GM23338 (cell line): ENCODE data around the gene CDK16. TPM values are rescaled to one million over a fixed set of nuclear protein-coding genes. Genes with fewer than 3 reads are reported as not detected.

Source experiments
- ATAC-seq: fragments of 200-7000 bp; cut with Tn5 transposase; 3 replicates; pipeline ENCODE4 v1.9.1; 2020
- DNase-seq: peaks from one replicate; pipeline ENCODE4 v3.0.0-alpha.2; 2015; ENCODE audit warnings: low spot score
- H2AFZ ChIP-seq: fragments of 200-600 bp; sonication (generic); 2 replicates; pipeline ENCODE4 v1.8.0; 2016; ENCODE audit warnings: antibody characterized with exemption, mild to moderate bottlenecking, moderate library complexity
- H3F3A ChIP-seq: fragments of 200-600 bp; sonication (generic); replicated peaks from 2 replicates; pipeline ENCODE4 v1.8.0; 2017; ENCODE audit warnings: antibody characterized with exemption, mixed run types, low read depth
- H3K27ac ChIP-seq: fragments of 200-600 bp; sonication (generic); 2 replicates; pipeline ENCODE4 v1.6.1; 2016; ENCODE audit warnings: low read depth
- H3K27me3 ChIP-seq: fragments of 200-600 bp; sonication (generic); 2 replicates; pipeline ENCODE4 v1.8.0; 2016; ENCODE audit warnings: mild to moderate bottlenecking, mixed run types, moderate library complexity; ENCODE audit not compliant: insufficient read depth
- H3K36me3 ChIP-seq: fragments of 200-600 bp; sonication (generic); 2 replicates; pipeline ENCODE4 v1.8.0; 2016; ENCODE audit warnings: mild to moderate bottlenecking; ENCODE audit not compliant: insufficient read depth
- H3K4me1 ChIP-seq: fragments of 200-600 bp; sonication (generic); 2 replicates; pipeline ENCODE4 v1.8.0; 2016; ENCODE audit warnings: mild to moderate bottlenecking, moderate library complexity; ENCODE audit not compliant: insufficient read depth
- H3K4me2 ChIP-seq: fragments of 200-600 bp; sonication (generic); 2 replicates; pipeline ENCODE4 v1.7.1; 2017; ENCODE audit warnings: mixed run types
- H3K4me3 ChIP-seq: fragments of 200-600 bp; sonication (generic); 2 replicates; pipeline ENCODE4 v1.6.1; 2016; ENCODE audit warnings: mixed run types
- H3K79me2 ChIP-seq: fragments of 200-600 bp; sonication (generic); replicated peaks from 2 replicates; pipeline ENCODE4 v1.8.0; 2017; ENCODE audit warnings: mild to moderate bottlenecking; ENCODE audit not compliant: insufficient read depth
- H3K9me2 ChIP-seq: fragments of 200-600 bp; sonication (generic); 2 replicates; pipeline ENCODE4 v1.8.0; 2017; ENCODE audit not compliant: insufficient read depth
- H4K20me1 ChIP-seq: fragments of 200-600 bp; sonication (generic); replicated peaks from 2 replicates; pipeline ENCODE4 v1.8.0; 2017; ENCODE audit warnings: mild to moderate bottlenecking; ENCODE audit not compliant: insufficient read depth
- H3K27ac Mint-ChIP-seq: 2 replicates; pipeline ENCODE4 v1.8.0; 2020; ENCODE audit warnings: inconsistent platforms, mild to moderate bottlenecking, moderate library complexity, mixed read lengths
- H3K27me3 Mint-ChIP-seq: 3 replicates; pipeline ENCODE4 v1.8.0; 2022; ENCODE audit warnings: low read depth, mild to moderate bottlenecking, moderate library complexity, mixed read lengths, inconsistent platforms; ENCODE audit not compliant: insufficient read depth, poor library complexity
- H3K36me3 Mint-ChIP-seq: 3 replicates; pipeline ENCODE4 v1.8.0; 2021; ENCODE audit warnings: low read depth, mild to moderate bottlenecking, inconsistent platforms, moderate library complexity, mixed read lengths
- H3K4me1 Mint-ChIP-seq: 3 replicates; pipeline ENCODE4 v1.8.0; 2020; ENCODE audit warnings: mild to moderate bottlenecking, inconsistent platforms, mixed read lengths
- H3K4me3 Mint-ChIP-seq: 3 replicates; pipeline ENCODE4 v1.8.0; 2021; ENCODE audit warnings: moderate library complexity, mild to moderate bottlenecking, inconsistent platforms, mixed read lengths
- H3K9me3 Mint-ChIP-seq: 3 replicates; pipeline ENCODE4 v1.8.0; 2020; ENCODE audit warnings: moderate library complexity, mild to moderate bottlenecking, inconsistent platforms, mixed read lengths
- EZH2 ChIP-seq: fragments of 200-600 bp; sonication (generic); IDR thresholded peaks from one replicate; pipeline ENCODE4 v1.8.0; 2017; ENCODE audit warnings: antibody characterized with exemption, mild to moderate bottlenecking, low read depth; ENCODE audit not compliant: unreplicated experiment
- EZH2phosphoT487 ChIP-seq: fragments of 200-600 bp; sonication (generic); IDR thresholded peaks from one replicate; pipeline ENCODE4 v1.8.1; 2018; ENCODE audit warnings: antibody characterized with exemption; ENCODE audit not compliant: unreplicated experiment
- JUNB ChIP-seq: IDR thresholded peaks from one replicate; pipeline ENCODE4 v1.6.1; 2016; ENCODE audit warnings: antibody characterized with exemption; ENCODE audit not compliant: unreplicated experiment
- POLR2AphosphoS5 ChIP-seq: IDR thresholded peaks from 2 replicates; pipeline ENCODE4 v1.6.1; 2016; ENCODE audit warnings: antibody characterized with exemption, low read depth
- polyA plus RNA-seq: library from polyadenylated mRNA; unstranded; fragments of >200 nt; fragmentation: Nextera tagmentation; extraction: Ambion mirVana; gene quantifications from 2 replicates; pipeline ENCODE4 v1.2.1, GENCODE V29; 2016
- total RNA-seq: library from RNA; depleted of rRNA; stranded (reverse); fragments of >200 nt; shearing (Covaris generic); gene quantifications from 2 replicates; pipeline ENCODE4 v1.2.3, GENCODE V29; 2014
- TF ChIP-seq, protein P1 (sequence below): fragments of 250-450 bp; sonication (Bioruptor Pico); IDR thresholded peaks from 2 replicates; pipeline ENCODE4 v1.5.0; 2020; ENCODE audit warnings: mild to moderate bottlenecking, moderate library complexity
- TF ChIP-seq, protein P2 (sequence below), 2 experiments: fragments of 200-600 bp in 1 of 2; sonication (generic) in 1 of 2; conservative IDR thresholded peaks; 2 replicates each; pipeline versions ENCODE4 v1.5.1 to v1.6.1; 2016 to 2017; ENCODE audit warnings: antibody characterized with exemption in 2 of 2, low read depth in 2 of 2, mild to moderate bottlenecking in 2 of 2, moderate library complexity in 1 of 2

The CDK16 gene
- total and polyA plus RNA-seq, 2 experiments from 2014 or later: 58.9 to 158 TPM

DNA sequence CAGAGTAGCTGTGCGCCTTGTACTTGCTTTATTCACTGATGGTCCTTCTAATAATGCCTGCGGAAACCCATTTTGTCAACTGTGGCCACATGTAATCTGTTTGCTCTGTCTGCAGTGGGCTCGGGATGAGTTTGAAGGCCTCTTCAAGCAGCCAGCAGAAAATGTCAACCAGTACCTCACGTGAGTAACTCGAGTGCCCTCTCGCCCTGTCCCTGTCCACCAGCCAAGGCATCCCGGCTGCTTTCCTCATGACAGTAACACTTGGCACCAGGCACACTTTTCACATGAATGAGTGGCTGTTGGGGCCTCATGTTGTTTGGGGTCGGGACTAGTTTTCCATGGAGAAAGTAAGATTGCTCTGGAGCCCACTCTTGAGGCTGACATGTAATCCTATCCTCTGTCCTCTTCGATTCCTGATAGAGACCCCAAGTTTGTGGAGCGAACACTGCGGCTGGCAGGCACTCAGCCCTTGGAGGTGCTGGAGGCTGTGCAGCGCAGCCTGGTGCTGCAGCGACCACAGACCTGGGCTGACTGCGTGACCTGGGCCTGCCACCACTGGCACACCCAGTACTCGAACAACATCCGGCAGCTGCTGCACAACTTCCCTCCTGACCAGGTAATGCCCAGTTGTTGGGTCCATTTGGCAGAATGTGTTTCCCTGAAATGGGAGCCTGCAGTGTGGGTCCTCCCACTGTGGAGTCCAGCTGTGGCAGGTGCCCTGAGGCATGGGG is 8.8 kb upstream of the CDK16 start:
- H3K36me3 ChIP-seq: peaks cover 52% of the 10 kb centered on the region
- no peaks in the 10 kb centered on the region for H3K9me3 Mint-ChIP-seq

DNA sequence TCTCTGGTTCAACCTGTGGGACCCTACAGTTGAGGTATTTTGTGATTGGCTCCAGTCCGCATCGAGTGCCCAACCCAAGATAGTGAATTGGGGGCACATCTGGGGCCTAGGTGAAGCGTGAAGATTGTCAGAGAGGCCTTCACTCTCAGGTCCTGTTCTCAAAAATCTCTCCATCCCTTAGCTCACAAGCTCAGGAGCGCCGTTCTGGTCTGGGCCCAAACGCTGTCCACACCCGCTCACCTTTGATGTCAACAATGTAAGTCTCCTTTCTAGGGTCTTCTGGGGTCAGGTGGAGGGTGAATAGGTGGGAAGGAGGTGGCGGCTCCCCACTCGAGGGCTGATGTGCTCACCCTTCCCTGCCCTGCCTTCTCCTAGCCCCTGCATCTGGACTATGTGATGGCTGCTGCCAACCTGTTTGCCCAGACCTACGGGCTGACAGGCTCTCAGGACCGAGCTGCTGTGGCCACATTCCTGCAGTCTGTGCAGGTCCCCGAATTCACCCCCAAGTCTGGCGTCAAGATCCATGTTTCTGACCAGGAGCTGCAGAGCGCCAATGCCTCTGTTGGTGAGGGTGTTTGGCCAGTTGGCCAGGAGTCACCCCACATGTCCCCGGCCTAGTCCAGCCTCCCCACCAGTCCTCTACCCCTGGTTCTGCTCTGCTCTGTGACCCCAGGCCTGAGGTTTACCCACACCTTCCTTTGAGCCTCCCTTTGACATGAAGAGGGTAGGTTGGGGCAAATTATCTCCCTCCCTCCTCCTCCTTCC is 7.6 kb upstream of the CDK16 start:
- H3K4me3 ChIP-seq: no peak overlapping the region
- no peaks in the 10 kb centered on the region for H3K79me2 ChIP-seq
- Mint-ChIP-seq H3K4me1 (peaks cover under 1% of the 10 kb centered on the region; the same call in 2 of the 3 replicates), H3K4me3 (no peak overlapping the region), H3K36me3 (peaks cover 89% of the 10 kb centered on the region), H3K27ac (no peak overlapping the region), H3K9me3 (no peaks in the 10 kb centered on the region), H3K27me3 (peaks cover 9% of the 10 kb centered on the region)
- no peak overlapping the region for H3K27ac ChIP-seq
- H3K4me1 ChIP-seq: no peaks in the 10 kb centered on the region
- no peak overlapping the region for H2AFZ ChIP-seq
- peaks cover under 1% of the 10 kb centered on the region; the same call in 1 of the 2 replicates for H3F3A ChIP-seq
- DNase-seq (no peak), ATAC-seq (no peak)
- no peaks in the 10 kb centered on the region for H3K27me3 ChIP-seq
- peaks cover 47% of the 10 kb centered on the region for H3K36me3 ChIP-seq
- no peak overlapping the region for H3K4me2 ChIP-seq
- H3K9me2 ChIP-seq: no peaks in the 10 kb centered on the region
- H4K20me1 ChIP-seq: peaks cover 10% of the 10 kb centered on the region
- TF ChIP-seq, protein P1, sequence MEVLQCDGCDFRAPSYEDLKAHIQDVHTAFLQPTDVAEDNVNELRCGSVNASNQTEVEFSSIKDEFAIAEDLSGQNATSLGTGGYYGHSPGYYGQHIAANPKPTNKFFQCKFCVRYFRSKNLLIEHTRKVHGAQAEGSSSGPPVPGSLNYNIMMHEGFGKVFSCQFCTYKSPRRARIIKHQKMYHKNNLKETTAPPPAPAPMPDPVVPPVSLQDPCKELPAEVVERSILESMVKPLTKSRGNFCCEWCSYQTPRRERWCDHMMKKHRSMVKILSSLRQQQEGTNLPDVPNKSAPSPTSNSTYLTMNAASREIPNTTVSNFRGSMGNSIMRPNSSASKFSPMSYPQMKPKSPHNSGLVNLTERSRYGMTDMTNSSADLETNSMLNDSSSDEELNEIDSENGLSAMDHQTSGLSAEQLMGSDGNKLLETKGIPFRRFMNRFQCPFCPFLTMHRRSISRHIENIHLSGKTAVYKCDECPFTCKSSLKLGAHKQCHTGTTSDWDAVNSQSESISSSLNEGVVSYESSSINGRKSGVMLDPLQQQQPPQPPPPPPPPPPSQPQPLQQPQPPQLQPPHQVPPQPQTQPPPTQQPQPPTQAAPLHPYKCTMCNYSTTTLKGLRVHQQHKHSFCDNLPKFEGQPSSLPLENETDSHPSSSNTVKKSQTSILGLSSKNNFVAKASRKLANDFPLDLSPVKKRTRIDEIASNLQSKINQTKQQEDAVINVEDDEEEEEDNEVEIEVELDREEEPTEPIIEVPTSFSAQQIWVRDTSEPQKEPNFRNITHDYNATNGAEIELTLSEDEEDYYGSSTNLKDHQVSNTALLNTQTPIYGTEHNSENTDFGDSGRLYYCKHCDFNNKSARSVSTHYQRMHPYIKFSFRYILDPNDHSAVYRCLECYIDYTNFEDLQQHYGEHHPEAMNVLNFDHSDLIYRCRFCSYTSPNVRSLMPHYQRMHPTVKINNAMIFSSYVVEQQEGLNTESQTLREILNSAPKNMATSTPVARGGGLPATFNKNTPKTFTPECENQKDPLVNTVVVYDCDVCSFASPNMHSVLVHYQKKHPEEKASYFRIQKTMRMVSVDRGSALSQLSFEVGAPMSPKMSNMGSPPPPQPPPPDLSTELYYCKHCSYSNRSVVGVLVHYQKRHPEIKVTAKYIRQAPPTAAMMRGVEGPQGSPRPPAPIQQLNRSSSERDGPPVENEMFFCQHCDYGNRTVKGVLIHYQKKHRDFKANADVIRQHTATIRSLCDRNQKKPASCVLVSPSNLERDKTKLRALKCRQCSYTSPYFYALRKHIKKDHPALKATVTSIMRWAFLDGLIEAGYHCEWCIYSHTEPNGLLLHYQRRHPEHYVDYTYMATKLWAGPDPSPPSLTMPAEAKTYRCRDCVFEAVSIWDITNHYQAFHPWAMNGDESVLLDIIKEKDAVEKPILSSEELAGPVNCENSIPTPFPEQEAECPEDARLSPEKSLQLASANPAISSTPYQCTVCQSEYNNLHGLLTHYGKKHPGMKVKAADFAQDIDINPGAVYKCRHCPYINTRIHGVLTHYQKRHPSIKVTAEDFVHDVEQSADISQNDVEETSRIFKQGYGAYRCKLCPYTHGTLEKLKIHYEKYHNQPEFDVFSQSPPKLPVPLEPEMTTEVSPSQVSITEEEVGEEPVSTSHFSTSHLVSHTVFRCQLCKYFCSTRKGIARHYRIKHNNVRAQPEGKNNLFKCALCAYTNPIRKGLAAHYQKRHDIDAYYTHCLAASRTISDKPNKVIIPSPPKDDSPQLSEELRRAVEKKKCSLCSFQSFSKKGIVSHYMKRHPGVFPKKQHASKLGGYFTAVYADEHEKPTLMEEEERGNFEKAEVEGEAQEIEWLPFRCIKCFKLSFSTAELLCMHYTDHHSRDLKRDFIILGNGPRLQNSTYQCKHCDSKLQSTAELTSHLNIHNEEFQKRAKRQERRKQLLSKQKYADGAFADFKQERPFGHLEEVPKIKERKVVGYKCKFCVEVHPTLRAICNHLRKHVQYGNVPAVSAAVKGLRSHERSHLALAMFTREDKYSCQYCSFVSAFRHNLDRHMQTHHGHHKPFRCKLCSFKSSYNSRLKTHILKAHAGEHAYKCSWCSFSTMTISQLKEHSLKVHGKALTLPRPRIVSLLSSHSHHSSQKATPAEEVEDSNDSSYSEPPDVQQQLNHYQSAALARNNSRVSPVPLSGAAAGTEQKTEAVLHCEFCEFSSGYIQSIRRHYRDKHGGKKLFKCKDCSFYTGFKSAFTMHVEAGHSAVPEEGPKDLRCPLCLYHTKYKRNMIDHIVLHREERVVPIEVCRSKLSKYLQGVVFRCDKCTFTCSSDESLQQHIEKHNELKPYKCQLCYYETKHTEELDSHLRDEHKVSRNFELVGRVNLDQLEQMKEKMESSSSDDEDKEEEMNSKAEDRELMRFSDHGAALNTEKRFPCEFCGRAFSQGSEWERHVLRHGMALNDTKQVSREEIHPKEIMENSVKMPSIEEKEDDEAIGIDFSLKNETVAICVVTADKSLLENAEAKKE (CRISPR knock-in tag): no peak
- TF ChIP-seq EZH2phosphoT487 (no peak), JUNB (no peak), EZH2 (no peak)

More for the DNA sequence above, 8.8 kb upstream of the CDK16 start:
- no peak for TF ChIP-seq POLR2AphosphoS5
- TF ChIP-seq, protein P2, sequence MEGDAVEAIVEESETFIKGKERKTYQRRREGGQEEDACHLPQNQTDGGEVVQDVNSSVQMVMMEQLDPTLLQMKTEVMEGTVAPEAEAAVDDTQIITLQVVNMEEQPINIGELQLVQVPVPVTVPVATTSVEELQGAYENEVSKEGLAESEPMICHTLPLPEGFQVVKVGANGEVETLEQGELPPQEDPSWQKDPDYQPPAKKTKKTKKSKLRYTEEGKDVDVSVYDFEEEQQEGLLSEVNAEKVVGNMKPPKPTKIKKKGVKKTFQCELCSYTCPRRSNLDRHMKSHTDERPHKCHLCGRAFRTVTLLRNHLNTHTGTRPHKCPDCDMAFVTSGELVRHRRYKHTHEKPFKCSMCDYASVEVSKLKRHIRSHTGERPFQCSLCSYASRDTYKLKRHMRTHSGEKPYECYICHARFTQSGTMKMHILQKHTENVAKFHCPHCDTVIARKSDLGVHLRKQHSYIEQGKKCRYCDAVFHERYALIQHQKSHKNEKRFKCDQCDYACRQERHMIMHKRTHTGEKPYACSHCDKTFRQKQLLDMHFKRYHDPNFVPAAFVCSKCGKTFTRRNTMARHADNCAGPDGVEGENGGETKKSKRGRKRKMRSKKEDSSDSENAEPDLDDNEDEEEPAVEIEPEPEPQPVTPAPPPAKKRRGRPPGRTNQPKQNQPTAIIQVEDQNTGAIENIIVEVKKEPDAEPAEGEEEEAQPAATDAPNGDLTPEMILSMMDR (conservative IDR thresholded peaks at IDR 0.05; ENCODE audit: low read depth in 2 of 2): no peak
- Mint-ChIP-seq H3K4me3 (no peak overlapping the region), H3K27ac (no peak overlapping the region), H3K4me1 (no peaks in the 10 kb centered on the region), H3K36me3 (peaks cover 91% of the 10 kb centered on the region), H3K27me3 (peaks cover 9% of the 10 kb centered on the region)
- DNase-seq: no peak
- no peak for ATAC-seq
- Histone ChIP-seq H3K9me2 (no peaks in the 10 kb centered on the region), H4K20me1 (peaks cover 13% of the 10 kb centered on the region), H3K4me2 (no peak overlapping the region), H3F3A (no peaks in the 10 kb centered on the region; the same call in 1 of the 2 replicates), H3K4me1 (no peaks in the 10 kb centered on the region), H3K79me2 (no peaks in the 10 kb centered on the region), H3K27ac (no peak overlapping the region), H3K27me3 (no peaks in the 10 kb centered on the region), H3K4me3 (no peak overlapping the region), H2AFZ (no peak overlapping the region)
